Fibroblast of lung (primary cell): ENCODE measurements around the gene AKAP6. TPM values are rescaled to one million over a fixed set of nuclear protein-coding genes. Genes with fewer than 3 reads are reported as not detected.
A peak's percentile ranks its signal among the peaks of the same experiment; 100 is the strongest.

ENCODE experiments used
- DNase-seq, 2 donors: peaks; one replicate each; pipeline versions ENCODE4 v3.0.0 to v3.0.0-alpha.2; 2010; ENCODE audit warnings: low read depth in 2 of 2
- H2AFZ ChIP-seq: 2 replicates; pipeline ENCODE4 v1.5.1; 2012; ENCODE audit warnings: low read length, control low read depth, inconsistent platforms
- H3K27ac ChIP-seq: 2 replicates; pipeline ENCODE4 v1.5.1; 2011; ENCODE audit warnings: low read length, control low read depth; ENCODE audit not compliant: insufficient read depth
- H3K27me3 ChIP-seq: 2 replicates; pipeline ENCODE4 v1.5.1; 2011; ENCODE audit warnings: mild to moderate bottlenecking, low read length; ENCODE audit not compliant: control insufficient read depth, insufficient read depth
- H3K36me3 ChIP-seq: 2 replicates; pipeline ENCODE4 v1.5.1; 2011; ENCODE audit warnings: low read length; ENCODE audit not compliant: control insufficient read depth, insufficient read depth
- H3K4me1 ChIP-seq: 2 replicates; pipeline ENCODE4 v1.5.1; 2011; ENCODE audit warnings: low read length; ENCODE audit not compliant: control insufficient read depth, insufficient read depth; ENCODE audit errors: extremely low read depth
- H3K4me2 ChIP-seq: 2 replicates; pipeline ENCODE4 v1.5.1; 2011; ENCODE audit warnings: low read length, control low read depth; ENCODE audit not compliant: insufficient read depth; ENCODE audit errors: extremely low read depth
- H3K4me3 ChIP-seq, 4 experiments: fragments of 200-600 bp in 1 of 4; sonication (generic) in 1 of 4; replicated peaks in 1 of 4; 2 replicates each; pipeline ENCODE4 v1.5.1; 2011 to 2016; ENCODE audit warnings: low read length in 4 of 4, low read depth in 3 of 4, mild to moderate bottlenecking in 3 of 4, control low read depth in 2 of 4, inconsistent platforms in 1 of 4, mixed read lengths in 1 of 4; ENCODE audit not compliant: insufficient read depth in 1 of 4; ENCODE audit errors: control extremely low read depth in 1 of 4
- H3K79me2 ChIP-seq: 2 replicates; pipeline ENCODE4 v1.5.1; 2012; ENCODE audit warnings: mild to moderate bottlenecking, low read length, inconsistent platforms; ENCODE audit not compliant: control insufficient read depth, insufficient read depth
- H3K9ac ChIP-seq: 2 replicates; pipeline ENCODE4 v1.5.1; 2011; ENCODE audit warnings: mild to moderate bottlenecking, low read length, control low read depth; ENCODE audit not compliant: insufficient read depth
- H3K9me3 ChIP-seq: 2 replicates; pipeline ENCODE4 v1.5.1; 2012; ENCODE audit warnings: low read depth, low read length; ENCODE audit not compliant: control insufficient read depth, insufficient read depth
- H4K20me1 ChIP-seq: 2 replicates; pipeline ENCODE4 v1.5.1; 2011; ENCODE audit warnings: low read length; ENCODE audit not compliant: control insufficient read depth, insufficient read depth; ENCODE audit errors: extremely low read depth
- CTCF ChIP-seq, 2 donors: IDR thresholded peaks in 1 of 2; conservative IDR thresholded peaks in 1 of 2; 1 replicate in 1 of 2; 2 replicates in 1 of 2; pipeline ENCODE4 v1.5.1; 2011 to 2012; ENCODE audit warnings: low read length in 2 of 2, control low read depth in 1 of 2, inconsistent platforms in 1 of 2, low read depth in 1 of 2, mild to moderate bottlenecking in 1 of 2
- EZH2 ChIP-seq: IDR thresholded peaks from 2 replicates; pipeline ENCODE4 v1.5.1; 2012; ENCODE audit warnings: low read length, control low read depth, mild to moderate bottlenecking; ENCODE audit errors: missing control alignments
- polyA plus RNA-seq, 2 donors: library from polyadenylated mRNA; depleted of rRNA in 1 of 2; stranded (reverse) in 1 of 2; unstranded in 1 of 2; fragments of >200 nt; gene quantifications; 2 replicates each; pipeline ENCODE4 v1.2.1, GENCODE V29; 2011 to 2012; ENCODE audit warnings: missing spikeins in 1 of 2
- total RNA-seq: library from RNA; depleted of rRNA; stranded (reverse); fragments of >200 nt; gene quantifications from 2 replicates; pipeline ENCODE4 v1.2.1, GENCODE V29; 2014

AKAP6 gene
- total and polyA plus RNA-seq, 2 donors (not counting 1 experiment from before 2014, with no cell fraction given): 3.3 to 10.9 TPM

DNA sequence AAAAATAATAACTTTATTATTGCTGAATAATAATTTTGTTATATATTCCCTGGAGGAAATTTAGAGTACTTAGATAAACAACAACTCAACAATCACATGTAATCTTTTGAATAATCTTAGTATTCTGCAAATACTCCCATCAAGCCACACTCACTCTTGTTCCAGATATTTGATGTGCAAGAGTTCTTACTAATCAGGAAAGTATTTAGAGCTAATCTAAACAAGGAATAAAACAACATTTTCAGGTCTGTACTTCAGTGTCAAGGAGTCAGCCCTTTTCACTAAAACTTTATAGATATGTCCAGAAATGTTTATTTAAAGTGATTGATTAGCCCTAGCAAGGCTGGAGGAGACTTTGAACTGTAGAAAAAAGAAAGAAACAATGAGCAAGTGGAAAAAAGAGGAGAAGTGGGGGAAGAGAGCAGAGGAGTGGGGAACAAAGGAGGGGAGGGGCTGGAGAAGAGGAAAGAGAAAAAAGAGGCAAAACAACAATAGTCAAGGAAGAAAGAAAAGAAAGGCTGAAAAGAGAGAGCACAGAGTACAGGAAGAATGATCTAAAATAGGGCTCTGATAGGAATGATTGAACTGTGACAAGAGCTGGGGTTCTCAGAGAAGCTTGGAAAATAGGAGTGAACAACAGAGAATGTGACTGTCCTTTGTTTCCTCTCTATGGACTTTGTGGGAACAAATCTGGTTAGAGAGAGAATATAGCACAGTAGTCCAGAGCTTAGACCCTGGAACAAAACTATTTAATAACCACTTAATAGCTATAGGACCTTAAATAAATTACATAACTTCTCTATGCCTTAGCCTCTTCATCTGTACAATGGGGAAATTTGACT is 238.7 kb downstream of the AKAP6 start:
- no peak overlapping the region for H2AFZ ChIP-seq
- H3K27me3 ChIP-seq: no peaks in the 10 kb centered on the region
- H3K36me3 ChIP-seq: no peaks in the 10 kb centered on the region
- no peak overlapping the region for H3K4me3 ChIP-seq
- peak overlapping the region; percentile 3 for H3K4me2 ChIP-seq
- no peaks in the 10 kb centered on the region for H4K20me1 ChIP-seq
- peak; percentile 76 to 79 for DNase-seq
- H3K27ac ChIP-seq: no peak overlapping the region
- H3K79me2 ChIP-seq: no peaks in the 10 kb centered on the region
- no peaks in the 10 kb centered on the region for H3K9me3 ChIP-seq
- TF ChIP-seq CTCF (conservative IDR thresholded peaks at IDR 0.05 in 1 of 2, IDR thresholded peaks at IDR 0.05 in 1 of 2; ENCODE audit: low read depth in 1 of 2, low read length in 2 of 2): no peak
- no peak for TF ChIP-seq EZH2
- peaks cover 3% of the 10 kb centered on the region for H3K4me1 ChIP-seq
- no peak overlapping the region for H3K9ac ChIP-seq

- H3K36me3 ChIP-seq: no peaks in the 10 kb centered on the region
- no peak overlapping the region for H3K4me2 ChIP-seq
- H3K27ac ChIP-seq: no peak overlapping the region
- H3K9ac ChIP-seq: no peak overlapping the region
- no peaks in the 10 kb centered on the region for H3K79me2 ChIP-seq
- H3K27me3 ChIP-seq: no peaks in the 10 kb centered on the region
- no peaks in the 10 kb centered on the region for H4K20me1 ChIP-seq
- no peaks in the 10 kb centered on the region for H3K4me1 ChIP-seq
- H3K4me3 ChIP-seq: no peak overlapping the region
- H2AFZ ChIP-seq: no peak overlapping the region
- DNase-seq: peak in 1 of 2 donors; percentile 53
- H3K9me3 ChIP-seq: no peaks in the 10 kb centered on the region
- TF ChIP-seq EZH2 (no peak), CTCF (conservative IDR thresholded peaks at IDR 0.05 in 1 of 2, IDR thresholded peaks at IDR 0.05 in 1 of 2; ENCODE audit: low read depth in 1 of 2, low read length in 2 of 2) (no peak)
Measured at GRCh38 chr14:32571551-32571950, 242.5 kb downstream of the AKAP6 start.

DNA sequence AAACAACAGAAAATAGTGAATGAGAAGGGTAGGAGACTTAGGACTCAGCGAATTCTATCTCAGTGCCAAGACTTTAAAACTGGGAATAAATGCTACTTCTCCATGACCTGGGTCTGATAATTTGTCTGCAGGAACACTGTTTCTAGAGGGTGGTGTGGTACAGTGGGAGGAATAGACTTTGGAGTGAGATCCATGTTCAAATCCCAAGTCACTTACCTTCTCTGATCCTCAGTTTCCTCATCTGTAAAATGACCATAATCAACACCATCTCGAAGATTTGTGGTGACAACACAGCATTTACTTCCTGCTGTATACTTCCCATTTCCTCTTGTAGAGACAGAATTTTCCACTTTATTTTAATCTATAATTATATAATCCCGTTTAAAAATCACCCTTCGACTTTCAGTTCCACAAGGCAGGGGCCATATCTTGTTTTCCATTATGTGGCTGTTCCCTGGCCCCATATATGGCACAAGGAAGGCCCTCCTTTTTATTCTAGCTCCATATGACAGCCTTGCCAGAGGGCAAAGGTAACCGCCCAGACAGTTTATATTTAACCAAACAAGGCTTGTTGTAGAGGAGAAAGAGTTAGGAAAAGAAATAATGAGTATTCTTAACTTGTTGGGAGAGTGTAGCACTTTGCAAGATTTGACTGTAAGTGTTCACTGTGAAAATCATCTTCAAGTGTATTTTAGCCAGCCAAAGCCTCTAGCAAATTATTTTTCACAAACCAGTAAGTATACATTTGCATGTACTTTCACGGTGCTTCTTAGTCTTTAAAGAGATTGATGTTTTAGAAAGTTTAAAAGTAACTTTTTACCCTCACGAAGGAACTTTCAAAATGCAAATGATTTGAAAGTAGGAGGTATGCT is 243.1 kb downstream of the AKAP6 start:
- no peak for TF ChIP-seq CTCF (conservative IDR thresholded peaks at IDR 0.05 in 1 of 2, IDR thresholded peaks at IDR 0.05 in 1 of 2; ENCODE audit: low read depth in 1 of 2, low read length in 2 of 2)
- TF ChIP-seq EZH2: no peak
- Histone ChIP-seq H2AFZ (no peak overlapping the region), H3K4me3 (no peak overlapping the region), H4K20me1 (no peaks in the 10 kb centered on the region), H3K4me1 (no peaks in the 10 kb centered on the region), H3K9ac (no peak overlapping the region), H3K27ac (no peak overlapping the region), H3K9me3 (no peaks in the 10 kb centered on the region), H3K27me3 (no peaks in the 10 kb centered on the region), H3K4me2 (no peak overlapping the region), H3K79me2 (no peaks in the 10 kb centered on the region), H3K36me3 (no peaks in the 10 kb centered on the region)
- no peak for DNase-seq
